Stomach (tissue), 9 donors: ENCODE measurements around the gene TTBK2. TPM values are rescaled to one million over a fixed set of nuclear protein-coding genes. Genes with fewer than 3 reads are reported as not detected.

ENCODE experiments used
- DNase-seq, 2 donors: peaks; one replicate each; pipeline versions ENCODE4 v3.0.0 to v3.0.0-alpha.2; 2013 to 2019
- H3K27ac ChIP-seq, 5 donors: fragments of 200-600 bp in 4 of 5; sonication (generic) in 4 of 5; one replicate each; pipeline ENCODE4 v1.5.1; 2013 to 2019; ENCODE audit warnings: mild to moderate bottlenecking in 1 of 5, moderate library complexity in 1 of 5
- H3K27me3 ChIP-seq, 3 donors: fragments of 200-600 bp; sonication (generic); one replicate each; pipeline ENCODE4 v1.5.1; 2017 to 2019; ENCODE audit warnings: mixed run types in 1 of 3
- H3K36me3 ChIP-seq, 4 donors: fragments of 200-600 bp; sonication (generic); 1 replicate in 3 of 4; 2 replicates in 1 of 4; pipeline ENCODE4 v1.5.1; 2016 to 2019
- H3K4me1 ChIP-seq, 4 donors: fragments of 200-600 bp; sonication (generic); one replicate each; pipeline ENCODE4 v1.5.1; 2016 to 2019
- H3K4me3 ChIP-seq, 4 donors: fragments of 200-600 bp; sonication (generic) in 3 of 4; one replicate each; pipeline ENCODE4 v1.5.1; 2016 to 2019; ENCODE audit warnings: mild to moderate bottlenecking in 1 of 4
- H3K9me3 ChIP-seq, 4 donors: fragments of 200-600 bp; sonication (generic); one replicate each; pipeline ENCODE4 v1.5.1; 2016 to 2019
- CTCF ChIP-seq, 7 experiments: fragments of 450-650 bp in 4 of 7; fragments of 200-600 bp in 3 of 7; sonication (generic) in 3 of 7; IDR thresholded peaks; one replicate each; pipeline ENCODE4 v1.5.1; 2016 to 2019; ENCODE audit warnings: antibody characterized with exemption in 7 of 7, control low read depth in 2 of 7, mild to moderate bottlenecking in 1 of 7
- EP300 ChIP-seq: sonication (generic); formaldehyde crosslinking; IDR thresholded peaks from one replicate; pipeline ENCODE4 v1.6.1; 2017; ENCODE audit warnings: antibody characterized with exemption
- POLR2A ChIP-seq, 4 donors: fragments of 450-650 bp; IDR thresholded peaks; one replicate each; pipeline ENCODE4 v1.6.1; 2016; ENCODE audit warnings: antibody characterized with exemption in 4 of 4, control low read depth in 2 of 4, mild to moderate bottlenecking in 1 of 4, moderate library complexity in 1 of 4
- POLR2AphosphoS5 ChIP-seq, 3 donors: sonication (generic); formaldehyde crosslinking; IDR thresholded peaks; one replicate each; pipeline ENCODE4 v1.6.1; 2016; ENCODE audit warnings: antibody characterized with exemption in 3 of 3
- WGBS, 5 donors: extraction: QIAGEN DNeasy Blood & Tissue Kit in 3 of 5; methylation state at CpG; one replicate each; pipeline versions ENCODE4 v1.1.5 to v1.1.7; 2013 to 2018; 5-methylcytosine and 5-hydroxymethylcytosine counted together
- intact Hi-C: fragments of 100-400 bp; cut with DNase I; formaldehyde crosslinking; loops from one replicate; pipeline ENCODE4 v1.15.1; 2023; ENCODE audit warnings: low total_unique reads
- polyA plus RNA-seq, 3 donors: library from polyadenylated mRNA; stranded (reverse); fragments of 200-250 nt; gene quantifications; one replicate each; pipeline ENCODE4 v1.2.3, GENCODE V29; 2013
- total RNA-seq, 5 donors: library from RNA; depleted of rRNA; stranded (reverse); fragments of >200 nt; gene quantifications; one replicate each; pipeline versions ENCODE4 v1.1.0 to v1.2.3, GENCODE V29; 2014 to 2016
- donor health status: healthy with polysubstance abuse.
- donor health status: Bipolar disorder and iron deficiency.
- donor health status: healthy.

The TTBK2 gene
- total and polyA plus RNA-seq, 8 donors = 1.2 to 15.6 (median 7.6) TPM

DNA sequence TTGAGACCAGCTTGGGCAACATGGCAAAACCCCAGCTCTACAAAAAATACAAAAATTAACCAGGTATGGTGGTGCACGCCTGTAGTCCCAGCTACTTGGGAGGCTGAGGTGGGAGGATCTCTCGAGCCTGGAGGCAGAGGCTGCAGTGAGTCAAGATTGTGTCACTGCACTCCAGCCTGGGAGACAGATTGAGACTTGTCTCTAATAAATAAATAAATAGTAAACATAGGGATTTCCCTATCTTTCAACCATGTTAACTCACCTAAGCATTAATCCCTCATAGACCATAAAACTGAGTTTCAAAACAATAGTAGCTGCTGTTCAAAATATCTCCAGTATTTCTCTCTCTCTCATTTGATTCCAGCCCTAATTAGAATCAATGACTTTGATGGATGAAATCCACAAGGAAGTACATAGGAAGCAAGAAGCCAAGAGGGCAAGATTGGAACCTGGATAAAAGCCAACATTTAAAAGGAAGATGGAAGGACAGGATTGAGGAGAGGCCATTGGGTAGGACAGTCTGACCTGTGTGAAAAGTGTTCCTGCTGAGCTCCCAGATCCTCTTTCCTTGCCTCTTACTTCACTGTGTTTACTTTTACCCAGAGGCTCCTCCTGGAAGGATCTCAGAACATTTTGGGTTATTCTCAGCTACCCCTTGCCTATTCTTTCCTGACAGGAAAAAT lies 12.4 kb upstream of the TTBK2 start:
- Histone ChIP-seq H3K27ac (no peak overlapping the region), H3K9me3 (no peaks in the 10 kb centered on the region), H3K4me3 (no peak overlapping the region), H3K4me1 (no peaks in the 10 kb centered on the region), H3K36me3 (no peaks in the 10 kb centered on the region), H3K27me3 (no peaks in the 10 kb centered on the region)
- intact Hi-C loops = loop anchor here (10.0 kb wide), 1 partner anchor 238 kb away; no protein-coding TSS in a partner anchor
- WGBS, 5 donors = 93 to 100% (median 95%) methylated on average over 2 of the region's 2 CpGs
- TF ChIP-seq POLR2A (IDR thresholded peaks at IDR 0.05) = no peak
- DNase-seq = no peak

DNA sequence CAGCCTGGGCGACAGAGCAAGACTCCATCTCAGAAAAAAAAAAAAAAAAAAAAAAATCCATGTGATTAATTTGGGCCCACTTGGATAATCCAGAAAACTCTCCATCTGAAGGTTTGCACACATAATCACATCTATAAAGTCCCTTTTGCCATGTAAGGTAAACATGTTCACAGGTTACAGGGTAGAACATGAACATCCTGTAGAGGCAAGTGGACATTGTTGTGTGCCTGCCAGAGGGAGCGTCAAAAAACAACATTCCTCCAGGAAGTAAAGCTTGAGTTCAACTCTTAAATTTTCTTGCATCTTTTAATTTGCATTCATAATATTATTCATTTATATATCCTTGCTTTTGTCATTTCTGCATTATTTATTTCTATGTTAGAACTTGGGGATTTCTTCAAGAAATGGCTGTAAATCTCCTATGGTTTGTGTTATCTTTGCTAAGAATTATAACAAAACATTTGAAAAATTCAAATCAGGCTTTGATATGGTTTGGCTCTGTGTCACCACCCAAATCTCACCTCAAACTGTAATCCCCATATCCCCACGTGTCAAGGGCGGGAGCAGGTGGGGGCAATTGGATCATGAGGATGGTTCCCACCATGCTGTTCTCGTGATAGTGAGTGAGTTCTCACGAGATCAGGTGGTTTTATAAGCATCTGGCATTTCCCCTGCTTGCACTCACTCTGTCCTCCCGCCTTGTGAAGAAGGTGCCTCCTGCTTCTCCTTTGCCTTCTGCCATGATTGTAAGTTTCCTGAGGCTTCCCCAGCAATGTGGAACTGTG lies 11.3 kb upstream of the TTBK2 start:
- intact Hi-C loops = loop anchor here (10.0 kb wide), 1 partner anchor 237 kb away; no protein-coding TSS in a partner anchor
- 69 to 84% (median 77%) methylated on average over 7 of the region's 7 CpGs for WGBS, 5 donors
- no peaks in the 10 kb centered on the region for H3K9me3 ChIP-seq
- no peaks in the 10 kb centered on the region for H3K36me3 ChIP-seq
- no peak overlapping the region for H3K4me3 ChIP-seq
- no peak overlapping the region for H3K27ac ChIP-seq
- DNase-seq = no peak
- H3K4me1 ChIP-seq = peaks cover 0 to 2% (median 0%) of the 10 kb centered on the region in 4 donors
- no peaks in the 10 kb centered on the region for H3K27me3 ChIP-seq
- no peak for TF ChIP-seq POLR2A (IDR thresholded peaks at IDR 0.05)
- no peak for TF ChIP-seq POLR2AphosphoS5 (IDR thresholded peaks at IDR 0.05)
- no peak for TF ChIP-seq CTCF (IDR thresholded peaks at IDR 0.05)
- no peak for TF ChIP-seq EP300

DNA sequence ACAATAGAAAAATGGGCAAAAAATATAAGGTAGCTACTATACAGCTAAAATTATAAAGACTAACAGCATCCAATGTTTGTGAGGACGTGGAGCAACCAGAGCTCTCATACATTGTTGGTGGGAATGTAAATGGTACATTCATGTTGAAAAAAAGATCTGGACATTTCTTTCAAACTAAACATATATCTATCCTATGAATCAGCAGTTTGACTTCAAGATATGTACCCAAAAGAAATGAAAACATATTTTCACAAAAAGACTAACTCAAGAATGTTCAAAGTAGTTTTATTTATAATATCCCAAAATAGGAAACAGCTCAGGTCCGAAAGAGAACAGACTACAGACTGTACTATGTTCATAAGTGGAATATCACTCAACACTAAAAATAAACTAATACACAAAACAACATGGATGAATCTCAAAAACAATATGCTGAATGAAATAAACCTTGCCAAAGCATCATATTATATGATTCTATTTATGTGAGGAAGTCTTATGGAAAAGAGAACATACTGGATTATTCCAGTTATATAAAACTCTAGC lies 8.8 kb upstream of the TTBK2 start:
- Histone ChIP-seq H3K4me1 (peaks cover 0 to 4% (median 0%) of the 10 kb centered on the region in 4 donors), H3K4me3 (no peak overlapping the region), H3K9me3 (no peaks in the 10 kb centered on the region), H3K27me3 (no peaks in the 10 kb centered on the region), H3K27ac (no peak overlapping the region), H3K36me3 (no peaks in the 10 kb centered on the region)
- no peak for DNase-seq
- intact Hi-C loops = loop anchor here (10.0 kb wide), 1 partner anchor 195 kb away; the partner anchor contains the start of gene CDAN1
- no peak for TF ChIP-seq CTCF (IDR thresholded peaks at IDR 0.05)
- TF ChIP-seq POLR2AphosphoS5 (IDR thresholded peaks at IDR 0.05) = no peak
- no peak for TF ChIP-seq POLR2A (IDR thresholded peaks at IDR 0.05)
- TF ChIP-seq EP300 = no peak
- whole genome bisulfite sequencing, 5 donors = 52 to 66% (median 62%) methylated on average over 2 of the region's 2 CpGs

- H3K4me1 ChIP-seq = peaks cover 8 to 33% (median 20%) of the 10 kb centered on the region in 4 donors
- peak overlapping the region; percentile 73 to 100 (median 96) for H3K4me3 ChIP-seq
- no peak for TF ChIP-seq POLR2AphosphoS5 (IDR thresholded peaks at IDR 0.05)
- TF ChIP-seq EP300 = no peak
- no peak for TF ChIP-seq POLR2A (IDR thresholded peaks at IDR 0.05)
- TF ChIP-seq CTCF (IDR thresholded peaks at IDR 0.05) = no peak
- WGBS, 5 donors = 0 to 2% (median 1%) methylated on average over 18 to 19 of the region's 19 CpGs
- peak; percentile 27 to 52 for DNase-seq
- peak overlapping the region in 4 of 5 donors; percentile 81 to 95 (median 90) for H3K27ac ChIP-seq
- intact Hi-C loops = loop anchor here (10.0 kb wide), 1 partner anchor 187 kb away; the partner anchor contains the start of gene CDAN1
- no peaks in the 10 kb centered on the region for H3K27me3 ChIP-seq
- no peaks in the 10 kb centered on the region for H3K9me3 ChIP-seq
- H3K36me3 ChIP-seq = no peaks in the 10 kb centered on the region
These were observed 759 bp upstream of the TTBK2 start for GRCh38 chr15:42921342-42921731.
